Endothelial cell of umbilical vein (primary cell): Measurements from ENCODE around the gene UGT2B7. TPM values are rescaled to one million over a fixed set of nuclear protein-coding genes. Genes with fewer than 3 reads are reported as not detected.

Experiments used
- BruUV-seq: library from RNA; stranded (reverse); fragments of 400-500 nt; replicated peaks from 2 replicates; lab custom pipeline; 2021; lab: Mats Ljungman, UMichigan
- CTCF ChIA-PET: fragments of 300-600, 350-600 bp; sonication (Branson Sonifier 250); formaldehyde crosslinking; loops from one replicate; lab custom pipeline; 2021; ENCODE audit warnings: antibody characterized with exemption, inconsistent platforms; lab: Charles Lee
- POLR2A ChIA-PET: fragments of 300-600, 350-600 bp; sonication (Branson Sonifier 250); formaldehyde crosslinking; loops from one replicate; lab custom pipeline; 2021; ENCODE audit warnings: antibody characterized with exemption, inconsistent platforms; lab: Charles Lee
- DNase-seq: peaks from one replicate; pipeline ENCODE4 v3.0.0-alpha.2; 2011; ENCODE audit warnings: low read depth, low spot score
- FAIRE-seq: peaks from 2 replicates; lab custom pipeline; 2011; peaks lifted over from hg19 to GRCh38; lab: Jason Lieb, UNC
- H2AFZ ChIP-seq: 2 replicates; pipeline ENCODE4 v1.6.0; 2012; ENCODE audit warnings: low read depth, low read length, control low read depth, inconsistent platforms
- H3K27ac ChIP-seq: 2 replicates; pipeline ENCODE4 v1.5.1; 2011; ENCODE audit warnings: low read depth, mild to moderate bottlenecking, control low read depth, low read length, moderate library complexity; ENCODE audit not compliant: insufficient read depth
- H3K27me3 ChIP-seq, 2 experiments: 2 replicates each; pipeline versions ENCODE4 v1.6.0 to v1.6.1; 2011; ENCODE audit warnings: low read length in 2 of 2, mixed read lengths in 1 of 2; ENCODE audit not compliant: control insufficient read depth in 2 of 2, insufficient read depth in 2 of 2
- H3K36me3 ChIP-seq, 2 experiments: 2 replicates in 1 of 2; 3 replicates in 1 of 2; pipeline ENCODE4 v1.5.1; 2011; ENCODE audit warnings: low read length in 2 of 2, mild to moderate bottlenecking in 1 of 2, moderate library complexity in 1 of 2; ENCODE audit not compliant: control insufficient read depth in 2 of 2, insufficient read depth in 2 of 2; ENCODE audit errors: extremely low read depth in 1 of 2
- H3K4me1 ChIP-seq: 3 replicates; pipeline ENCODE4 v1.5.1; 2011; ENCODE audit warnings: mild to moderate bottlenecking, low read length; ENCODE audit not compliant: control insufficient read depth, insufficient read depth; ENCODE audit errors: extremely low read depth
- H3K4me2 ChIP-seq: 2 replicates; pipeline ENCODE4 v1.6.1; 2011; ENCODE audit warnings: low read length, control low read depth, mixed read lengths; ENCODE audit not compliant: insufficient read depth
- H3K4me3 ChIP-seq, 3 experiments: fragments of 200-600 bp in 1 of 3; sonication (generic), shearing (Covaris generic) in 1 of 3; replicated peaks in 1 of 3; 2 replicates each; pipeline ENCODE4 v1.5.1; 2011 to 2016; ENCODE audit warnings: control low read depth in 3 of 3, low read length in 3 of 3, mild to moderate bottlenecking in 2 of 3, inconsistent platforms in 1 of 3, low read depth in 1 of 3, moderate library complexity in 1 of 3; ENCODE audit not compliant: insufficient read depth in 1 of 3
- H3K79me2 ChIP-seq: 2 replicates; pipeline ENCODE4 v1.6.0; 2012; ENCODE audit warnings: low read length, inconsistent platforms; ENCODE audit not compliant: control insufficient read depth, insufficient read depth
- H3K9ac ChIP-seq: replicated peaks from 2 replicates; pipeline ENCODE3; 2011; ENCODE audit warnings: low read length, control low read depth; ENCODE audit not compliant: insufficient read depth; ENCODE audit errors: extremely low read depth
- H3K9me1 ChIP-seq: replicated peaks from 3 replicates; pipeline ENCODE4 v1.6.0; 2011; ENCODE audit warnings: mild to moderate bottlenecking, low read length; ENCODE audit not compliant: control insufficient read depth, insufficient read depth; ENCODE audit errors: extremely low read depth
- H3K9me3 ChIP-seq: replicated peaks from 2 replicates; pipeline ENCODE4 v1.5.1; 2012; ENCODE audit warnings: low read length, inconsistent platforms; ENCODE audit not compliant: control insufficient read depth, insufficient read depth
- H4K20me1 ChIP-seq: replicated peaks from 2 replicates; pipeline ENCODE3; 2011; ENCODE audit warnings: mild to moderate bottlenecking, low read length; ENCODE audit not compliant: control insufficient read depth, insufficient read depth; ENCODE audit errors: extremely low read depth
- EZH2 ChIP-seq: IDR thresholded peaks from 2 replicates; pipeline ENCODE4 v1.6.1; 2012; ENCODE audit warnings: borderline replicate concordance, low read depth, mild to moderate bottlenecking, moderate library complexity, low read length, inconsistent platforms; ENCODE audit not compliant: severe bottlenecking
- FOS ChIP-seq: IDR thresholded peaks from 2 replicates; pipeline ENCODE4 v1.6.1; 2011; ENCODE audit warnings: mild to moderate bottlenecking, low read length, moderate library complexity, borderline replicate concordance; ENCODE audit not compliant: insufficient read depth
- JUN ChIP-seq: IDR thresholded peaks from 2 replicates; pipeline ENCODE4 v1.6.1; 2011; ENCODE audit warnings: borderline replicate concordance, low read depth; ENCODE audit not compliant: insufficient read length, insufficient read depth
- MAX ChIP-seq: IDR thresholded peaks from 2 replicates; pipeline ENCODE4 v1.6.1; 2011; ENCODE audit not compliant: insufficient read depth, insufficient read length
- MYC ChIP-seq: IDR thresholded peaks from one replicate; pipeline ENCODE4 v1.6.1; 2011; ENCODE audit warnings: mild to moderate bottlenecking, low read depth, low read length
- dilution Hi-C: fragments of 300-500 bp; cut with MboI; formaldehyde crosslinking; loops from one replicate; pipeline ENCODE4 v1.15.0; 2019; ENCODE audit warnings: low sequenced_read_pairs; ENCODE audit not compliant: extremely low pct_ligation_motif_present
- intact Hi-C: fragments of 100-400 bp; cut with micrococcal nuclease; formaldehyde crosslinking; loops from one replicate; pipeline ENCODE4 v1.10.0; 2022
- polyA plus RNA-seq, 4 experiments: library from polyadenylated mRNA; depleted of rRNA in 3 of 4; stranded (reverse) in 3 of 4; unstranded in 1 of 4; fragments of >200 nt; gene quantifications; 2 replicates each; pipeline versions ENCODE4 v1.2.1 to v1.2.3, GENCODE V29; 2011 to 2012; ENCODE audit warnings: missing spikeins in 1 of 4
- total RNA-seq: library from RNA; stranded (reverse); gene quantifications from 2 replicates; pipeline ENCODE4 v1.2.3, GENCODE V29; 2021
- TF ChIP-seq, protein P1 (sequence below), 2 donors: IDR thresholded peaks; 1 replicate in 1 of 2; 2 replicates in 1 of 2; pipeline ENCODE4 v1.5.1; 2011; ENCODE audit warnings: low read length in 2 of 2, mild to moderate bottlenecking in 2 of 2, moderate library complexity in 2 of 2, control low read depth in 1 of 2, inconsistent platforms in 1 of 2, low read depth in 1 of 2; ENCODE audit not compliant: insufficient read depth in 1 of 2; ENCODE audit errors: extremely low read depth in 1 of 2

UGT2B7 gene
- total and polyA plus RNA-seq, 2 donors (not counting 3 experiments of a cell fraction or from before 2014, with no cell fraction given) = not detected

GRCh38 chr4:69056921-69057550, 39.2 kb upstream of the UGT2B7 start:
- CTCF ChIA-PET = interaction anchor here (1.5 kb wide), 1 partner anchor 113 kb away, joined by 7 read pairs; no protein-coding TSS in a partner anchor
- Histone ChIP-seq H3K79me2 (no peaks in the 10 kb centered on the region), H3K27ac (no peak overlapping the region), H3K9ac (no peak overlapping the region), H3K9me1 (no peaks in the 10 kb centered on the region), H2AFZ (no peak overlapping the region), H3K27me3 (no peaks in the 10 kb centered on the region), H4K20me1 (no peaks in the 10 kb centered on the region), H3K4me1 (peaks cover 9% of the 10 kb centered on the region), H3K4me2 (no peak overlapping the region), H3K4me3 (no peak overlapping the region), H3K9me3 (no peaks in the 10 kb centered on the region), H3K36me3 (no peaks in the 10 kb centered on the region)
- no TSS peak for BruUV-seq
- TF ChIP-seq EZH2 (no peak), MYC (no peak), JUN (no peak), FOS (no peak), MAX (no peak)
- TF ChIP-seq, protein P1, sequence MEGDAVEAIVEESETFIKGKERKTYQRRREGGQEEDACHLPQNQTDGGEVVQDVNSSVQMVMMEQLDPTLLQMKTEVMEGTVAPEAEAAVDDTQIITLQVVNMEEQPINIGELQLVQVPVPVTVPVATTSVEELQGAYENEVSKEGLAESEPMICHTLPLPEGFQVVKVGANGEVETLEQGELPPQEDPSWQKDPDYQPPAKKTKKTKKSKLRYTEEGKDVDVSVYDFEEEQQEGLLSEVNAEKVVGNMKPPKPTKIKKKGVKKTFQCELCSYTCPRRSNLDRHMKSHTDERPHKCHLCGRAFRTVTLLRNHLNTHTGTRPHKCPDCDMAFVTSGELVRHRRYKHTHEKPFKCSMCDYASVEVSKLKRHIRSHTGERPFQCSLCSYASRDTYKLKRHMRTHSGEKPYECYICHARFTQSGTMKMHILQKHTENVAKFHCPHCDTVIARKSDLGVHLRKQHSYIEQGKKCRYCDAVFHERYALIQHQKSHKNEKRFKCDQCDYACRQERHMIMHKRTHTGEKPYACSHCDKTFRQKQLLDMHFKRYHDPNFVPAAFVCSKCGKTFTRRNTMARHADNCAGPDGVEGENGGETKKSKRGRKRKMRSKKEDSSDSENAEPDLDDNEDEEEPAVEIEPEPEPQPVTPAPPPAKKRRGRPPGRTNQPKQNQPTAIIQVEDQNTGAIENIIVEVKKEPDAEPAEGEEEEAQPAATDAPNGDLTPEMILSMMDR (IDR thresholded peaks at IDR 0.05; ENCODE audit: extremely low read depth in 1 of 2, insufficient read depth in 1 of 2, low read depth in 1 of 2, low read length in 2 of 2) = no peak
- no peak for FAIRE-seq
- POLR2A ChIA-PET = no interaction called here
- no peak for DNase-seq
- dilution Hi-C loops = no loop called here
- intact Hi-C loops = no loop called here
